GM18951 (cell line): Measurements from ENCODE around the gene ZNF418.
"Not testable (repeated sequence)": the region's sequence is repeated elsewhere in the genome, so short reads cannot be mapped to it uniquely, and the experiment has no call there.

Experiments
- POLR2A ChIP-seq: IDR thresholded peaks from 4 replicates; pipeline ENCODE4 v1.6.1; 2011; ENCODE audit warnings: mild to moderate bottlenecking; ENCODE audit not compliant: insufficient read length, insufficient read depth; ENCODE audit errors: extremely low read depth
- in situ Hi-C: fragments of 300-500 bp; cut with MboI; formaldehyde crosslinking; loops from one replicate; pipeline ENCODE4 v1.12.0; 2022; ENCODE audit warnings: low sequenced_read_pairs, mixed read lengths, inconsistent platforms; ENCODE audit not compliant: unreplicated experiment

ZNF418 gene

GRCh38 chr19:57927587-57927986 lies 7.6 kb downstream of the ZNF418 start:
- in situ Hi-C loops, result no loop called here
- no peak for TF ChIP-seq POLR2A

DNA sequence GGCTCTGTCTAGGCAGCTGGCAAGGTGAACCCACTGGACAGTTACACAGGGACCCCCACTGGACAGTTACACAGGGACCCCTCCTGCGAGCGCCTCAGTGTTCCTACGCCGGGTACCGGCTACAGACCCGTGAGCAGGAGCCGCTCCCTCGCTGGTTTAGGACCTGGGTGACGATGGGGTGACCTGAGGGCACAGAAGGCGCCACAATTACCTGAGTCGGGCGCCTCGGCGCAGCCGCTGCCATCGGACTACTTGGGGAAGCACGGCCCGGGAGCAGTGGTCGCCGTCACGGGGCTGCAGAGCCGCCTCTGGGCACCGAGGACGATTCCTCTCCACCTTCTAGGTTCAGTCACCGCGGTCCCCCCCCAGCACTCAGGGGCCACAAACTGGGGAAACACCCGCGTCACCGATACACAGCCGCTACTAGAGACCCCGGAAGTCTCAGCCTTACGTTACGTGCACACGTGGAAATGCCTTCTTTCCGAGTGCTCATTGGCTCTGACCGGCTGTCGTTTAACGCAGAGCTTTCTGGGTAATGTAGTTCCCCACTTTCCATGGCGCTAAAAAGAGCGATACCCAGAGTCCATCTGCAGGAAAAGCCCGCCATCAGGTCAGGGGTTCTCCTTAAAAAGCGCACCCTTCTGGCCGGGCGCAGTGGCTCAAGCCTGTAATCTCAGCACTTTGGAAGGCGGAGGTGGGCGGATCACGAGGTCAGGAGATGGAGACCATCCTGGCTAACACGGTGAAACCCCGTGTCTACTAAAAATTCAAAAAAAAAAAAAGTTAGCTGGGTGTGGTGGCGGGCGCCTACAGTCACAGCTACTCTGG lies 18.8 kb downstream of the ZNF418 start, which contains the start of gene ZNF417:
TSS of gene ZNF417 (minus strand) at position 425 of the 828 bp plus-strand sequence. CDS start at position 244, 181 bp downstream.
- in situ Hi-C loops, result not testable (repeated sequence)
- peak; percentile 61 for TF ChIP-seq POLR2A

DNA sequence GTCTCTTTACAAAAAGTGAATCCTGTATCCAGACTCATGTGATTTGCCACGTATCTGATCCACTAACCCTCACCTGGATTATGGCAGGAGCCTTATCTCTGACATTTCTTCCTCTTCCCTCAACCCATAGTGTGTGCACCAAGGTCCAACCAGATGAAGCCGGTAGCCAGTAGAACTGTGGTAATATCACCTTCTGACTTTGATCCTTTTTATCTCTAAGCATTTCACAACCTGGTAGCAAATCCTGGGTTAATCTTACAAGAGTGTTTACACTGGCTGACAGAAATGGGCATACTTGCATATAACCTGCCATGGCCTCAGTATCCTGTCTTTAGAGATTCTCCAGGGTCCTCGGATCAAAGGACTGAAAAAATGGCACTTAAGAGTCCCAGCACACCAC lies 20.7 kb downstream of the ZNF418 start:
- in situ Hi-C loops, result no loop called here
- TF ChIP-seq POLR2A, result no peak

- in situ Hi-C loops, result no loop called here
- TF ChIP-seq POLR2A, result no peak
Measured at GRCh38 chr19:57907394-57907793, 27.8 kb downstream of the ZNF418 start.

GRCh38 chr19:57905258-57905657 lies 29.9 kb downstream of the ZNF418 start:
- in situ Hi-C loops, result no loop called here
- TF ChIP-seq POLR2A, result no peak

DNA sequence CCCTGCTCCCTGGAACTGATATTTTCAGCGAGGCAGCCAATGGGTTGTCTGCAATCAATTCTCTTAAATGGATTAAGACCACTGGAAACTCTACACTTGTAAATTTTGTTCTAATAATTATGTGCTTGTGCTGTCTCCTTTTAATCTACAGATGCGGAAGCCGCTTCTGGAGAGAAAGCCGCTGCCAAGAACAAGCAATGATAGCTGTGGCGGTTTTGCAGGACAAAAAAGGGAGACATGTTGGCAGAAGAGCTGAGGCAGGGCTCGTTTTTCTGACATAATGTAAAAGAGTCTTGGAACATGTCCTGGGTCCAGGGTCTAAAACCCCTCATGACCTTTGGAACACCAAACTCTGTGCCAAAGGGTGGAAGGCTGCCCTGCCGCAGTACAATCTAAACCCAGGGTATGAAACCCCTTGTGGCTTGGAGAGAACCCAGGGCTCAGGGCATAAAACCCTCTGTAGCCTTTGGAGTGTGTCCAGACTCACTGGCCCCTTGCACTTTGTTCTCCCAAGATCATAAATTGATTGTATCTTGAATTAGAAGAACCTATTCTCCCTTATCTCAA lies 31.5 kb downstream of the ZNF418 start:
- in situ Hi-C loops, result no loop called here
- no peak for TF ChIP-seq POLR2A

DNA sequence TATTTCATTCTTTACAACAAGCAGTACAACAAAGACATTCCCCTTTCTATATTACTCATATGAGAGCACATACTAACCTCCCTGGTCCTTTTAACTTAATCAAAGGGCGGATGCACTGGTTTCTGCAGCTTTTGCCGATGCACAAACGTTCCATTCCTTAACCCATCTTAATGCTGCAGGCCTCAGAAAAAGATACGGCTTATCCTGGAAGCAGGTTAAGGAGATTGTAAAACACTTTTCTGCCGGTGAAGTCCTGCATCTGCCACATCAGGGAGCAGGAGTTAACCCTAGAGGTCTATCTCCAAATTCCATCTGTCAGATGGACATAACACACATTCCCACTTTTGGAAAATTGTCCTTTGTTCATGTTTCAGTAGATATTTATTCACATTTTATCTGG lies 34.9 kb downstream of the ZNF418 start:
- in situ Hi-C loops, result no loop called here
- no peak for TF ChIP-seq POLR2A

DNA sequence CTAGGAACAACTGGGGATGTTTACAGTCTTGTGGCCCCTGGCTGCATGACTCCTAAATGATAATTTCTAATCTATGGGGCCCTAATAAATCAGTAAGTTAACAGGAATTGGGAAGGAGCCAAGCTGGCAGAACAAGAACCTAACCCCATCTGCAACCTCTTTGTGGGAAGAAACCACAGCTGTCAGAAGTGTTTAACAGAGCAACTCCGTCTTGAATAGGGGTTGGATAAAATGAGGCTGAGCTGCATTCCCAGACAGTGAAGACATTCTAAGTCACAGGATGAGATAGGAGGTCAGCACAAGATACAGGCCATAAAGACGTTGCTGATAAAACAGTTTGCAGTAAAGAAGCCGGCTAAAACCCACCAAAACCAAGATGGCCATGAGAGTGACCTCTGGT lies 44.5 kb downstream of the ZNF418 start:
- in situ Hi-C loops, result not testable (repeated sequence)

DNA sequence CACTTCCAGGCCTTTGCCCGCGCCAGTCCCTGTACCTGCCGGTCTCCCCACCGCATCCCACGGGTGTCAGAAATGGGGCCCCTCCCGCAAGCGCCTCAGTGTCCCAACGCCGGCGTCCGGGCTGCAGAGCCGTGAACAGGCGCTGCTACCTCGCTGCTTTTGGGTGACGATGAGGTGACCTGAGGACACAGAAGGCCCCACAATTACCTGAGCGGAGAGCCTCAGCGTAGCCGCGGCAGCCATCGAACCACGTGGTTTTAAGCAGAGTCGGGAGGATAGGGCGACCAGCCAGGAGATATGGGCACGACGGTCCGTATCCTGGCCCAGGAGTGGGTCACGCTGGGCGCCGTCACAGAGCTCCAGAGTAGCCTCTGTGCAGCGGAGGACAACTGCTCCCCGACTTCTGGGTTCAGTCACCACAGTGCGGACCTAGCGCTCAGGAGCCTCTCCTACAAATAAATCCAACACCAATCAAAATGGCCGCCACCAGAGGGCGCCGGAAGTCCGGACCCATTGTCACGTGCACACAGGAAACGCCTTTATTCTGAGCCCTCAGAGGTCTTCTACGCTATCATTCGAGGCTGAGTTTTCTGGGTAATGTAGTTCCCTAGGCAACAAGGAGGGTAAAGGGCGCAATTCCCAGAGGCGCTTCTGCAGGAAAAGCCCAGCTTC lies 46.5 kb downstream of the ZNF418 start, which contains the start of gene ZNF814:
TSS of gene ZNF814 (minus strand) at position 478 of the 672 bp plus-strand sequence. CDS start at position 243, 235 bp downstream.
- in situ Hi-C loops, result no loop called here
- TF ChIP-seq POLR2A, result peak; percentile 58

DNA sequence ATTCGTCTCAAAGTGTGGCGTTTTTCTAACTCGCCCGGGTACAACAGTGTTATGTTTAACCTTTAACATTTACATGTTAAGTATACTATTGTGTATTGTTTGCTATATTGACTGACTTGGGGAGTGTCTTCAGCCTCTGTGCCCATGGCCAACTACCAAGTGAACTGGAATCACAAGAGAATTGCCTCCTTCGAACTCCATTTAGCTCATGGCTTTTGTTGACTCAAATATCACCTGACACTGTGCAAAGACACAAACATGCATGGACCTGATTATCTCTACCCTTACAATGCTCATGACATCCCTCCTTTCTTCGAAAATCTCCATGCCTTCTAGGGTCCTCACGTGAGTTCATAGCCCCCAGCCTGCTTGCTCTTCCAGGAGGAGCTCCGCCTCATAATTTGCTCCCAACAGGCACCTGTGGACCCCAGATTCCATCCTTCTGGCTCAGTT lies 47.1 kb downstream of the ZNF418 start:
- in situ Hi-C loops, result no loop called here
- no peak for TF ChIP-seq POLR2A

DNA sequence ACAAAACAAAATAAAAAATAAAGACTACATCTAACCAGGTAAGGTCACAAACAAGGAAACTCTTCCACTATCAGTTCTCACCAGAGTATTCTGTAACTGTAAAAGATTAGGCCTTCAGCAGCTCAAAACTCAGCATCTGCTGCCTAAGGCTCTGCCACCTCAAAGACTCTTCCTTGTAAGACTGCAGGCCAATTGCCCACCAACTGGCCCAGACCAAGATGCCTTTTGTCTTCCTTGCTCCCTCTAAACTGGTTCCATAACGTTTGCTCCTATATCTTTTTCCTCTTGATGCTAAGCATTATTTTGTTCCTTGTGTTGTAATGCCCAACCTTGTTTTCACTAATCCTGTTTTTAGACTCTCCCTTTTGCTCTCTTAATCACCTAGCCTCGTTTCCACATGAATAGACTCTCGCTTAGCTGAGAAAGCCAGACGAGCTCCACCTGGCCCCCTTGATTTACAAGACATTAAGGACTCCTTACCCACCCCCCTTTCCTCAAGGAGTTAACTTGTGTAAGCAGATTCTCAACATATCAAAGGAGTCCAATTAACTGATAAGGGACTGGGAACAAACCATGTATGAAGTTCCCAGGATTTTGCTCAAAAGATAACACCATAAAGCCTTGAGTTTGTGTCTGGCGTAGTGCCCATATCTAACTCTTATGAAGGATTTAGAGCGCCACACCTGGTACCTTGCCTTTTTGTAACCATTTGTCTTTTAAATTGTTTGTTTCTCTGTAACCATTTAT lies 47.8 kb downstream of the ZNF418 start:
- in situ Hi-C loops, result no loop called here
- no peak for TF ChIP-seq POLR2A

DNA sequence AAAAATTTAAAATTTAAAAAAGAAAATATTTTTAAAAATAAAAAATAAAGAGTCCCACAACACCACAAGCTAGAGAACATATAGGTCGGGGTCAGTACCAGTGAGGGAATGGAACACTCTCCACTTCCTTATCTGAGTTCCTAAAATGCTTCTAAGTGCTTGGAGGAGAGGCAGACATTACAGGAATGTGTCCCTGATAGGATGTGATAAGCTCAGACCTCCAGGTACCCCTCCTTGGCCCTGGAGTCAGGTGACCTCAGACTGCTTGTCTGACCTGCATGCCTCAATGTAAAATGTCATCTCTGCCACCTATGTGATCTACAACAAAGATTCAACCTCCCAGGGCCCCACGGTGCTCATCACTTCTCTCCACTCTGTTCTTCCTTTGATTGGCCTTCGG lies 49.2 kb downstream of the ZNF418 start:
- TF ChIP-seq POLR2A, result no peak
- in situ Hi-C loops, result no loop called here

- in situ Hi-C loops, result not testable (repeated sequence)
Measured at GRCh38 chr19:57873883-57874799, 61.1 kb downstream of the ZNF418 start.
